ENCODE results near the gene GTF2E1.
"Not testable (repeated sequence)": the region's sequence is repeated elsewhere in the genome, so short reads cannot be mapped to it uniquely, and the experiment has no call there.

GRCh38 chr3:120785832-120786231 is 43.3 kb downstream of the GTF2E1 start:
- TF ChIP-seq POLR2A, CTCF (IDR thresholded peaks at IDR 0.05): not testable (repeated sequence)

Measured in esophagus squamous epithelium (tissue), 4 donors.